C4-2B (cell line): ENCODE results near the gene GSTM4.
"Not testable (repeated sequence)": the region's sequence is repeated elsewhere in the genome, so short reads cannot be mapped to it uniquely, and the experiment has no call there.

Experiments
- CTCF ChIP-seq: fragments of 450-650 bp; conservative IDR thresholded peaks from 2 replicates; pipeline ENCODE4 v1.5.1; 2017; ENCODE audit warnings: mild to moderate bottlenecking
- ZFX ChIP-seq: fragments of 450-650 bp; IDR thresholded peaks from 2 replicates; pipeline ENCODE4 v1.6.1; 2017

- not testable (repeated sequence) for TF ChIP-seq CTCF, ZFX
Measured at GRCh38 chr1:109694400-109694799, 38.5 kb downstream of the GSTM4 start.
